Mesenchymal stem cell (in vitro differentiated cells and primary cell): Measurements from ENCODE around the gene ABCB10.
"Not testable (repeated sequence)": the region's sequence is repeated elsewhere in the genome, so short reads cannot be mapped to it uniquely, and the experiment has no call there.

ENCODE experiments used
- DNase-seq: peaks from one replicate; pipeline ENCODE4 v3.0.0-alpha.2; 2013
- H2AFZ ChIP-seq: one replicate; pipeline ENCODE4 v1.6.1; 2013; ENCODE audit warnings: low read depth, mild to moderate bottlenecking, control low read depth, inconsistent platforms, low read length, moderate library complexity
- H2AK5ac ChIP-seq: 2 replicates; pipeline ENCODE4 v1.6.1; 2013; ENCODE audit warnings: low read length, moderate library complexity, mild to moderate bottlenecking, inconsistent platforms; ENCODE audit not compliant: severe bottlenecking
- H2BK120ac ChIP-seq: one replicate; pipeline ENCODE4 v1.6.1; 2013; ENCODE audit warnings: low read depth, mild to moderate bottlenecking, inconsistent platforms, low read length, moderate library complexity
- H2BK12ac ChIP-seq, 2 experiments: one replicate each; pipeline ENCODE4 v1.6.1; 2013; ENCODE audit warnings: inconsistent platforms in 2 of 2, low read length in 2 of 2, mild to moderate bottlenecking in 2 of 2, moderate library complexity in 2 of 2, control low read depth in 1 of 2
- H2BK15ac ChIP-seq: one replicate; pipeline ENCODE4 v1.6.1; 2013; ENCODE audit warnings: mild to moderate bottlenecking, low read depth, inconsistent platforms; ENCODE audit not compliant: poor library complexity, severe bottlenecking
- H2BK5ac ChIP-seq: 2 replicates; pipeline ENCODE4 v1.6.1; 2013; ENCODE audit warnings: low read depth, mild to moderate bottlenecking, low read length, control low read depth, inconsistent platforms; ENCODE audit not compliant: poor library complexity, severe bottlenecking
- H3K14ac ChIP-seq, 2 experiments: one replicate each; pipeline ENCODE4 v1.6.1; 2013; ENCODE audit warnings: inconsistent platforms in 2 of 2, low read length in 2 of 2, control low read depth in 1 of 2, mild to moderate bottlenecking in 1 of 2, moderate library complexity in 1 of 2
- H3K18ac ChIP-seq, 2 experiments: one replicate each; pipeline ENCODE4 v1.6.1; 2013; ENCODE audit warnings: inconsistent platforms in 2 of 2, low read length in 2 of 2, control low read depth in 1 of 2, low read depth in 1 of 2, mild to moderate bottlenecking in 1 of 2
- H3K23ac ChIP-seq, 2 experiments: one replicate each; pipeline ENCODE4 v1.6.1; 2013; ENCODE audit warnings: inconsistent platforms in 2 of 2, low read length in 2 of 2, mild to moderate bottlenecking in 2 of 2, moderate library complexity in 2 of 2, control low read depth in 1 of 2
- H3K27ac ChIP-seq: 2 replicates; pipeline ENCODE4 v1.5.1; 2013; ENCODE audit warnings: mild to moderate bottlenecking, moderate library complexity, low read length, control low read depth, inconsistent platforms; ENCODE audit not compliant: poor library complexity, severe bottlenecking
- H3K27me3 ChIP-seq, 2 experiments: 2 replicates each; pipeline versions ENCODE4 v1.6.1 to v1.7.0; 2013; ENCODE audit warnings: low read length in 2 of 2, mild to moderate bottlenecking in 2 of 2, moderate library complexity in 2 of 2, control low read depth in 1 of 2, inconsistent platforms in 1 of 2; ENCODE audit not compliant: control insufficient read depth in 1 of 2, insufficient read depth in 1 of 2
- H3K36me3 ChIP-seq, 2 experiments: 2 replicates each; pipeline versions ENCODE4 v1.6.1 to v1.7.0; 2013; ENCODE audit warnings: low read length in 2 of 2, control low read depth in 1 of 2, inconsistent platforms in 1 of 2, low read depth in 1 of 2, mild to moderate bottlenecking in 1 of 2; ENCODE audit not compliant: insufficient read depth in 2 of 2, control insufficient read depth in 1 of 2
- H3K4ac ChIP-seq, 2 experiments: one replicate each; pipeline ENCODE4 v1.6.1; 2013; ENCODE audit warnings: inconsistent platforms in 2 of 2, low read length in 2 of 2, mild to moderate bottlenecking in 2 of 2, moderate library complexity in 2 of 2, control low read depth in 1 of 2, low read depth in 1 of 2
- H3K4me1 ChIP-seq: 2 replicates; pipeline ENCODE4 v1.6.1; 2013; ENCODE audit warnings: low read depth, low read length, control low read depth; ENCODE audit not compliant: control insufficient read depth, insufficient read depth
- H3K4me2 ChIP-seq: 2 replicates; pipeline ENCODE4 v1.6.1; 2013; ENCODE audit warnings: low read length, mild to moderate bottlenecking, inconsistent platforms; ENCODE audit not compliant: poor library complexity, severe bottlenecking
- H3K4me3 ChIP-seq, 2 experiments: 2 replicates each; pipeline versions ENCODE4 v1.5.1 to v1.7.0; 2013; ENCODE audit warnings: low read length in 2 of 2, mild to moderate bottlenecking in 2 of 2, control low read depth in 1 of 2, low read depth in 1 of 2; ENCODE audit not compliant: insufficient read depth in 1 of 2
- H3K79me1 ChIP-seq: replicated peaks from 2 replicates; pipeline ENCODE4 v1.6.1; 2013; ENCODE audit warnings: mild to moderate bottlenecking, control low read depth, low read length, inconsistent platforms; ENCODE audit not compliant: poor library complexity, severe bottlenecking
- H3K9ac ChIP-seq: 2 replicates; pipeline ENCODE4 v1.7.0; 2013; ENCODE audit warnings: mild to moderate bottlenecking, low read length, moderate library complexity
- H3K9me3 ChIP-seq: 2 replicates; pipeline ENCODE4 v1.7.0; 2013; ENCODE audit warnings: mild to moderate bottlenecking, low read length; ENCODE audit not compliant: control insufficient read depth
- H4K8ac ChIP-seq: one replicate; pipeline ENCODE4 v1.6.1; 2013; ENCODE audit warnings: inconsistent platforms, mild to moderate bottlenecking, low read length, moderate library complexity
- H4K91ac ChIP-seq: one replicate; pipeline ENCODE4 v1.6.1; 2013; ENCODE audit warnings: mild to moderate bottlenecking, low read length, inconsistent platforms
- WGBS: methylation state at CpG from one replicate; pipeline ENCODE4 v1.1.7; 2013; ENCODE audit warnings: mixed read lengths; 5-methylcytosine and 5-hydroxymethylcytosine counted together

The ABCB10 gene

GRCh38 chr1:229523052-229523451 is 35.5 kb downstream of the ABCB10 start:
- Histone ChIP-seq H2BK120ac (no peak overlapping the region), H3K9me3 (no peaks in the 10 kb centered on the region), H3K27ac (no peak overlapping the region), H3K4ac (no peak overlapping the region), H3K14ac (no peak overlapping the region), H3K23ac (no peak overlapping the region), H2BK12ac (no peak overlapping the region), H2BK15ac (no peak overlapping the region), H3K18ac (no peak overlapping the region), H3K4me3 (no peak overlapping the region), H3K4me2 (no peak overlapping the region), H3K27me3 (no peaks in the 10 kb centered on the region), H3K36me3 (peaks cover 17 to 69% of the 10 kb centered on the region in 2 experiments), H4K8ac (no peak overlapping the region), H3K9ac (no peak overlapping the region), H2BK5ac (no peak overlapping the region), H3K79me1 (peaks cover 7% of the 10 kb centered on the region), H2AK5ac (no peak overlapping the region), H2AFZ (no peak overlapping the region), H3K4me1 (no peaks in the 10 kb centered on the region), H4K91ac (no peak overlapping the region)
- no peak for DNase-seq
- no CpG with 5 or more reads among the region's 1 CpG for WGBS

GRCh38 chr1:229514578-229515275 is 43.8 kb downstream of the ABCB10 start:
- no peak overlapping the region for H2BK15ac ChIP-seq
- no peak overlapping the region for H4K91ac ChIP-seq
- no peak overlapping the region for H3K23ac ChIP-seq
- WGBS: 75% methylated on average over 4 of the region's 8 CpGs
- peaks cover 0 to 17% of the 10 kb centered on the region in 2 experiments for H3K36me3 ChIP-seq
- peak overlapping the region; percentile 57 for H3K9ac ChIP-seq
- H3K18ac ChIP-seq: no peak overlapping the region
- no peak overlapping the region for H3K4ac ChIP-seq
- H2BK120ac ChIP-seq: no peak overlapping the region
- H3K27ac ChIP-seq: no peak overlapping the region
- H2BK12ac ChIP-seq: no peak overlapping the region
- no peak overlapping the region for H3K4me2 ChIP-seq
- no peaks in the 10 kb centered on the region for H3K79me1 ChIP-seq
- H3K14ac ChIP-seq: no peak overlapping the region
- no peaks in the 10 kb centered on the region for H3K27me3 ChIP-seq
- no peak overlapping the region for H2AFZ ChIP-seq
- no peak overlapping the region for H3K4me3 ChIP-seq
- no peak overlapping the region for H2BK5ac ChIP-seq
- no peaks in the 10 kb centered on the region for H3K9me3 ChIP-seq
- peak; percentile 80 for DNase-seq
- H3K4me1 ChIP-seq: peaks cover under 1% of the 10 kb centered on the region
- no peak overlapping the region for H4K8ac ChIP-seq
- H2AK5ac ChIP-seq: no peak overlapping the region

GRCh38 chr1:229511625-229512024 is 46.9 kb downstream of the ABCB10 start:
- no CpG with 5 or more reads among the region's 6 CpGs for WGBS
- not testable (repeated sequence) for H3K27me3 ChIP-seq, H4K8ac ChIP-seq, H3K18ac ChIP-seq, H2AK5ac ChIP-seq, H4K91ac ChIP-seq, H3K4me1 ChIP-seq, H3K36me3 ChIP-seq, H3K4me3 ChIP-seq, H3K9ac ChIP-seq, H3K4me2 ChIP-seq, H2AFZ ChIP-seq, H3K4ac ChIP-seq, H3K23ac ChIP-seq, H3K14ac ChIP-seq, DNase-seq, H2BK15ac ChIP-seq, H2BK120ac ChIP-seq, H3K9me3 ChIP-seq, H3K27ac ChIP-seq, H2BK5ac ChIP-seq, H2BK12ac ChIP-seq, H3K79me1 ChIP-seq

- H3K27ac ChIP-seq, H2AFZ ChIP-seq, H3K4ac ChIP-seq, H3K4me1 ChIP-seq, H3K4me3 ChIP-seq, H4K8ac ChIP-seq, DNase-seq, H3K36me3 ChIP-seq, H2AK5ac ChIP-seq, H3K9me3 ChIP-seq, H3K9ac ChIP-seq, H3K14ac ChIP-seq, H3K27me3 ChIP-seq, H3K18ac ChIP-seq, H3K79me1 ChIP-seq, H3K23ac ChIP-seq, H2BK120ac ChIP-seq, H2BK12ac ChIP-seq, H3K4me2 ChIP-seq, H2BK5ac ChIP-seq, H2BK15ac ChIP-seq: not testable (repeated sequence)
- peak overlapping the region; percentile 27 for H4K91ac ChIP-seq
- no CpG with 5 or more reads among the region's 2 CpGs for WGBS
These were observed 47.3 kb downstream of the ABCB10 start for GRCh38 chr1:229511201-229511600.
